HK-2 (cell line): ENCODE measurements around the gene HPF1.
"Not testable (repeated sequence)": the region's sequence is repeated elsewhere in the genome, so short reads cannot be mapped to it uniquely, and the experiment has no call there.

Source experiments
- DNase-seq: peaks from one replicate; pipeline ENCODE4 v3.0.0-alpha.2; 2018; ENCODE audit not compliant: unreplicated experiment

The HPF1 gene

GRCh38 chr4:169757575-169758184, at the start of gene HPF1:
HPF1 (minus strand) TSS chr4:169757944; CDS start chr4:169757877, 67 bp downstream.
- peak; percentile 88 for DNase-seq

GRCh38 chr4:169806770-169807169, 49.0 kb upstream of the HPF1 start:
- not testable (repeated sequence) for DNase-seq

- no peak for DNase-seq
These were observed 45.7 kb upstream of the HPF1 start for GRCh38 chr4:169803413-169803812.

GRCh38 chr4:169802873-169803272, 45.1 kb upstream of the HPF1 start:
- no peak for DNase-seq

GRCh38 chr4:169800541-169800940, 42.8 kb upstream of the HPF1 start:
- no peak for DNase-seq

GRCh38 chr4:169799260-169799659, 41.5 kb upstream of the HPF1 start:
- no peak for DNase-seq

- DNase-seq, result no peak
These were observed 37.8 kb upstream of the HPF1 start for GRCh38 chr4:169795585-169795984.

GRCh38 chr4:169791527-169792156, 33.9 kb upstream of the HPF1 start:
- DNase-seq, result peak; percentile 45

- no peak for DNase-seq
These were observed 33.3 kb upstream of the HPF1 start for GRCh38 chr4:169791062-169791461.

- DNase-seq, result no peak
These were observed 17.0 kb upstream of the HPF1 start for GRCh38 chr4:169774466-169775445.

- DNase-seq, result no peak
These were observed 16.1 kb upstream of the HPF1 start for GRCh38 chr4:169773889-169774288.

GRCh38 chr4:169771556-169772080, 13.9 kb upstream of the HPF1 start:
- DNase-seq, result not testable (repeated sequence)

GRCh38 chr4:169770416-169770815, 12.7 kb upstream of the HPF1 start:
- no peak for DNase-seq

GRCh38 chr4:169768385-169768784, 10.6 kb upstream of the HPF1 start:
- no peak for DNase-seq

GRCh38 chr4:169766741-169767140, 9.0 kb upstream of the HPF1 start:
- DNase-seq, result no peak

- DNase-seq, result no peak
These were observed 8.1 kb upstream of the HPF1 start for GRCh38 chr4:169765835-169766234.

GRCh38 chr4:169761846-169762245, 4.1 kb upstream of the HPF1 start:
- no peak for DNase-seq

- DNase-seq, result no peak
These were observed 738 bp upstream of the HPF1 start for GRCh38 chr4:169758401-169758962.

GRCh38 chr4:169756971-169757574, 671 bp downstream of the HPF1 start:
- no peak for DNase-seq

GRCh38 chr4:169745291-169745690, 12.5 kb downstream of the HPF1 start:
- no peak for DNase-seq

- DNase-seq, result no peak
These were observed 13.1 kb downstream of the HPF1 start for GRCh38 chr4:169744601-169745000.

GRCh38 chr4:169741569-169741968, 16.2 kb downstream of the HPF1 start:
- DNase-seq, result no peak
